Colonic mucosa (tissue), 4 donors: ENCODE data around the gene ASTN1. TPM values are rescaled to one million over a fixed set of nuclear protein-coding genes. Genes with fewer than 3 reads are reported as not detected.

Experiments
- DNase-seq: peaks from one replicate; pipeline ENCODE4 v3.0.0-alpha.2; 2020
- H3K27ac ChIP-seq: fragments of 200-600 bp; one replicate; pipeline ENCODE4 v1.8.0; 2021
- H3K27me3 ChIP-seq: fragments of 200-600 bp; one replicate; pipeline ENCODE4 v1.8.0; 2021
- H3K36me3 ChIP-seq: fragments of 200-600 bp; one replicate; pipeline ENCODE4 v1.8.0; 2021
- H3K4me1 ChIP-seq: fragments of 200-600 bp; one replicate; pipeline ENCODE4 v1.8.0; 2021; ENCODE audit warnings: mild to moderate bottlenecking
- H3K4me3 ChIP-seq: fragments of 200-600 bp; one replicate; pipeline ENCODE4 v1.8.0; 2021
- H3K9ac ChIP-seq, 2 donors: one replicate each; pipeline ENCODE4 v1.7.0; 2013; ENCODE audit warnings: control low read depth in 2 of 2, low read depth in 2 of 2, low read length in 2 of 2
- H3K9me3 ChIP-seq: fragments of 200-600 bp; one replicate; pipeline ENCODE4 v1.8.0; 2021
- intact Hi-C: fragments of 100-400 bp; cut with DNase I; formaldehyde crosslinking; loops from one replicate; pipeline ENCODE4 v1.14.1; 2022
- total RNA-seq, 2 donors: library from RNA; stranded (reverse); fragmentation: NEBNext Ultra II Directional in 1 of 2; extraction: Animal tissue kit (Norgen Biotek cat#: 25700) in 1 of 2; gene quantifications; one replicate each; pipeline ENCODE4 v1.2.1, GENCODE V29; 2021
- TF ChIP-seq, protein P1 (sequence below): fragments of 200-600 bp; IDR thresholded peaks from one replicate; pipeline ENCODE4 v1.8.0; 2022; ENCODE audit warnings: antibody characterized with exemption, mild to moderate bottlenecking
- donor health status: healthy.
- donor health status: DM: no; HTN: no; CAD: no.
- donor health status: DM: no; HTN: no; CAD: no.

The ASTN1 gene
- total RNA-seq, 2 donors from 2014 or later = 0.15 to 0.42 TPM

DNA sequence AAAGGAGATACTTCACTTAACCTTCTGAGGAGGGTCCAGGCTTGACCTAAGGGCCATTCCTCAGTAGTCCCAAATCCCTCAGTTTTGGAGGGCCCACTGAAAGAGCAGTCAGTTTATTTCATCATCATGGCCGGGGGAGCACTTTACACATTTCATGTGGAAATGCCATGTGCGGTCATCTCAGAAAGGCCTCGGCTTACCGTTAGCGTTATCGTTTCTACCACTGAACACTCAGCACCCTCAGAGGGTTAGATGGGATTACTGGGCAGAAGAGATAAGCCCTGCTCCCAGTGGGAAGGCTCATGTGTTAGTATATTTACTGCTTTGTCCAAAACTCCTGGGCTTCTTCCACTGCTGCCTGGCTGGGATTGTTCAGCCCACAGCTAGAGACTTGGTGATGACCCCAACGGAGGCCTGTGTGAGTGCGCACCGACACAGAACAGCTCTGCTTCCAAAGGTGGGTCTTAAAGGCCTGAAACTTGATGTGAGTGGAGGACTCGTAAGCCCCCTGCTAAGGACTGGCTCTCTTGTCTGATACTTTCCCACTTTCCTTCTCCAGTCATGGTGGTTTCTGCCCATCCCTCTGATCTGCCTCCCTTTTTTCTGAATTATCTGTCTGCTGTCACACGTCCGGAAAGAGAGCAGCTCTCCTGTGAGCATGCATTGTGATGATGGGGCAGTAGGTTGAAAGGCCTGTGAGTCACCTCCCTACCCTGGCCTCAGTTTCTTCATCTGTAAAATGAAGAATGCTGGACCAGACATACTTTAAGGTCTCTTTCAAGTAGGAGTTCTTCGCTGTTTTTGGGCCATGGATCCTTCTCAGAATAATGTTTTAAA lies 284.5 kb downstream of the ASTN1 start:
- intact Hi-C loops = loop anchor here (2.0 to 10.0 kb wide), 2 partner anchors 319 to 505 kb away; no protein-coding TSS in a partner anchor
- no peak overlapping the region for H3K4me3 ChIP-seq
- H3K27me3 ChIP-seq = no peaks in the 10 kb centered on the region
- no peak overlapping the region for H3K27ac ChIP-seq
- H3K9ac ChIP-seq = no peak overlapping the region
- TF ChIP-seq, protein P1, sequence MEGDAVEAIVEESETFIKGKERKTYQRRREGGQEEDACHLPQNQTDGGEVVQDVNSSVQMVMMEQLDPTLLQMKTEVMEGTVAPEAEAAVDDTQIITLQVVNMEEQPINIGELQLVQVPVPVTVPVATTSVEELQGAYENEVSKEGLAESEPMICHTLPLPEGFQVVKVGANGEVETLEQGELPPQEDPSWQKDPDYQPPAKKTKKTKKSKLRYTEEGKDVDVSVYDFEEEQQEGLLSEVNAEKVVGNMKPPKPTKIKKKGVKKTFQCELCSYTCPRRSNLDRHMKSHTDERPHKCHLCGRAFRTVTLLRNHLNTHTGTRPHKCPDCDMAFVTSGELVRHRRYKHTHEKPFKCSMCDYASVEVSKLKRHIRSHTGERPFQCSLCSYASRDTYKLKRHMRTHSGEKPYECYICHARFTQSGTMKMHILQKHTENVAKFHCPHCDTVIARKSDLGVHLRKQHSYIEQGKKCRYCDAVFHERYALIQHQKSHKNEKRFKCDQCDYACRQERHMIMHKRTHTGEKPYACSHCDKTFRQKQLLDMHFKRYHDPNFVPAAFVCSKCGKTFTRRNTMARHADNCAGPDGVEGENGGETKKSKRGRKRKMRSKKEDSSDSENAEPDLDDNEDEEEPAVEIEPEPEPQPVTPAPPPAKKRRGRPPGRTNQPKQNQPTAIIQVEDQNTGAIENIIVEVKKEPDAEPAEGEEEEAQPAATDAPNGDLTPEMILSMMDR = no peak
- no peaks in the 10 kb centered on the region for H3K36me3 ChIP-seq
- no peak for DNase-seq
- H3K9me3 ChIP-seq = no peaks in the 10 kb centered on the region
- no peaks in the 10 kb centered on the region for H3K4me1 ChIP-seq

GRCh38 chr1:176878750-176879536 lies 285.6 kb downstream of the ASTN1 start:
- no peak for DNase-seq
- Histone ChIP-seq H3K9me3 (no peaks in the 10 kb centered on the region), H3K4me1 (no peaks in the 10 kb centered on the region), H3K36me3 (no peaks in the 10 kb centered on the region), H3K4me3 (no peak overlapping the region), H3K9ac (no peak overlapping the region), H3K27ac (no peak overlapping the region), H3K27me3 (no peaks in the 10 kb centered on the region)
- TF ChIP-seq, protein P1 = no peak
- intact Hi-C loops = loop anchor here (10.0 kb wide), 1 partner anchor 504 kb away; no protein-coding TSS in a partner anchor

GRCh38 chr1:176877557-176877956 lies 287.0 kb downstream of the ASTN1 start:
- DNase-seq = no peak
- Histone ChIP-seq H3K4me1 (no peaks in the 10 kb centered on the region), H3K9me3 (no peaks in the 10 kb centered on the region), H3K27me3 (no peaks in the 10 kb centered on the region), H3K4me3 (no peak overlapping the region), H3K9ac (no peak overlapping the region), H3K36me3 (no peaks in the 10 kb centered on the region), H3K27ac (no peak overlapping the region)
- intact Hi-C loops = loop anchor here (10.0 kb wide), 1 partner anchor 503 kb away; no protein-coding TSS in a partner anchor
- TF ChIP-seq, protein P1 = no peak

DNA sequence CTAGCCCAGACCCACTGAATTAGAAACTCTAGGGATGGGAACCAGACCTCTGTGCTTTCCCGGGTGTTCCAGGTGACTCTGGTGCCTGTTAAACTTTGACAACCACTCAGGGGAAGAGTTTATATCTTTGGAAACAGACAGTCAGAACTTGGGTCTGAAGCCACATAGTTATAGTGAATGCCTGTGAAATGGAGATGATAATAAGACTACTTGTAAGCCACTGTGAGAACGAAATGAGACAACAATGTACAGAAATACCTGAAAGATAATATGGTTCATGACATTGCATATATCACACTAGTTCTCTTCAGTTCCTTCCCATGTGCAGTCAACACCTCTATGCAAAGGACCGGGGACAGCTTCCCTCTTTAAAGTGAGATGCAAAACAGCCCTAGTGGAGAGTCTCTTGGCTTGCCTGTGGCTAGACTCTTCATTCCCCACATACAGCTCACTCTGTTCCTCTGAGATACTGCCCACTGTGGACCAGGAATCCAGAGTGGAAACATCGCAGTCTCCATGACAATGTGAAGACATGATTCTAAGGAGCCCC lies 287.5 kb downstream of the ASTN1 start:
- intact Hi-C loops = loop anchor here (10.0 kb wide), 1 partner anchor 502 kb away; no protein-coding TSS in a partner anchor
- no peaks in the 10 kb centered on the region for H3K9me3 ChIP-seq
- TF ChIP-seq, protein P1 = no peak

DNA sequence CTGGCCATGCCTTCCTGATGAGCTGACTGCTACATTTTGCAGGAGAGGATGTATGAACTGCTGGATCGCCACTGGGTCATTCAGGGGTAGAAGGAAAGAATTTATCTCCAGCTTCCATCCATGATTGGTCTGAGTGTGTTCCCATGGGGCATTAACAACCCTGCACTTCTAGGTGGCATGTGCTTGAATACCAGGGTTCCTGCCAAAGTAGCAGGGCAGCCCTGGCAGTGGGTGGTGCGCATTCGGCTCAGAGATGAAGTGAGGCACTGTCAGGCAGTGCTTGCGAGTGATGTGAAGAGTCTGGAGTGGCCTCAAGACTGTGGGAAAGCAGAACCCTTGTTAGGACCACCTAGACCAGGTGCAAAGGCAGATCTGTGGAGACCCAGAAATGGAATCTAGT lies 294.9 kb downstream of the ASTN1 start:
- Histone ChIP-seq H3K4me1 (no peaks in the 10 kb centered on the region), H3K4me3 (no peak overlapping the region), H3K27ac (no peak overlapping the region), H3K9ac (no peak overlapping the region), H3K36me3 (no peaks in the 10 kb centered on the region), H3K27me3 (no peaks in the 10 kb centered on the region), H3K9me3 (no peaks in the 10 kb centered on the region)
- intact Hi-C loops = no loop called here
- DNase-seq = no peak
- TF ChIP-seq, protein P1 = no peak

More for the DNA sequence above, 287.5 kb downstream of the ASTN1 start:
- no peak overlapping the region for H3K4me3 ChIP-seq
- H3K9ac ChIP-seq = no peak overlapping the region
- no peak overlapping the region for H3K27ac ChIP-seq
- H3K36me3 ChIP-seq = no peaks in the 10 kb centered on the region
- H3K27me3 ChIP-seq = no peaks in the 10 kb centered on the region
- DNase-seq = no peak
- H3K4me1 ChIP-seq = no peaks in the 10 kb centered on the region
